GM10248 (cell line): Measurements from ENCODE around the gene POGK.
"Not testable (repeated sequence)": the region's sequence is repeated elsewhere in the genome, so short reads cannot be mapped to it uniquely, and the experiment has no call there.

Source experiments
- CTCF ChIA-PET: fragments of 300-600 bp; sonication (Branson Sonifier 250); formaldehyde crosslinking; extraction: SDS; loops from one replicate; lab custom pipeline; 2021; ENCODE audit warnings: antibody characterized with exemption; lab: Yijun Ruan, JAX
- POLR2A ChIA-PET: fragments of 350-650 bp; sonication (Branson Sonifier 250); formaldehyde crosslinking; extraction: SDS; loops from one replicate; lab custom pipeline; 2020; ENCODE audit warnings: antibody characterized with exemption; lab: Yijun Ruan, JAX
- DNase-seq: peaks from one replicate; pipeline ENCODE4 v3.0.0; 2012; ENCODE audit errors: extremely low spot score
- CTCF ChIP-seq: IDR thresholded peaks from 2 replicates; pipeline ENCODE4 v1.5.1; 2012; ENCODE audit warnings: mild to moderate bottlenecking, low read depth; ENCODE audit errors: extremely low read depth, missing control alignments, control extremely low read depth

POGK gene

GRCh38 chr1:166819974-166820373 lies 19.3 kb upstream of the POGK start:
- TF ChIP-seq CTCF: no peak
- ChIA-PET POLR2A (no interaction called here), CTCF (no interaction called here)
- DNase-seq: no peak

GRCh38 chr1:166822385-166822784 lies 16.9 kb upstream of the POGK start:
- ChIA-PET POLR2A (no interaction called here), CTCF (no interaction called here)
- DNase-seq: no peak
- no peak for TF ChIP-seq CTCF

GRCh38 chr1:166827426-166827825 lies 11.8 kb upstream of the POGK start:
- ChIA-PET CTCF (no interaction called here), POLR2A (no interaction called here)
- no peak for DNase-seq
- TF ChIP-seq CTCF: no peak

- CTCF ChIA-PET, DNase-seq, POLR2A ChIA-PET: not testable (repeated sequence)
These were observed 9.5 kb upstream of the POGK start for GRCh38 chr1:166829762-166830161.

- ChIA-PET CTCF (interaction anchor here (0.7 to 2.2 kb wide), 2 partner anchors 23 to 73 kb away, joined by 3 to 6 read pairs; no protein-coding TSS in a partner anchor), POLR2A (no interaction called here)
These were observed 2.5 kb upstream of the POGK start for GRCh38 chr1:166836733-166837132.

GRCh38 chr1:166839600-166840308 lies 479 bp downstream of the POGK start:
- ChIA-PET POLR2A (no interaction called here), CTCF (interaction anchor here (0.7 to 2.4 kb wide), 10 partner anchors 9 to 1472 kb away, joined by 3 to 8 read pairs (median 4); partner anchors contain the start of gene TADA1)
- TF ChIP-seq CTCF: peak; percentile 42
- DNase-seq: peak; percentile 63

More at GRCh38 chr1:166836733-166837132, 2.5 kb upstream of the POGK start:
- TF ChIP-seq CTCF: no peak
- no peak for DNase-seq
